ENCODE results near the gene TRPM1.

GRCh38 chr15:31125061-31125460, 23.5 kb upstream of the TRPM1 start:
- TF ChIP-seq CTCF (IDR thresholded peaks at IDR 0.05; ENCODE audit: low read length) (no peak), EZH2phosphoT487 (IDR thresholded peaks at IDR 0.05; ENCODE audit: low read length) (no peak)
